Upper lobe of left lung (tissue), 4 donors: ENCODE results near the gene TNFAIP8.

Experiments used
- CTCF ChIP-seq, 6 experiments: fragments of 450-650 bp in 4 of 6; fragments of 200-600 bp in 2 of 6; sonication (generic) in 2 of 6; IDR thresholded peaks; one replicate each; pipeline ENCODE4 v1.5.1; 2016 to 2019; ENCODE audit warnings: antibody characterized with exemption in 6 of 6
- POLR2A ChIP-seq, 4 donors: fragments of 450-650 bp; IDR thresholded peaks; one replicate each; pipeline ENCODE4 v1.5.1; 2016 to 2017; ENCODE audit warnings: antibody characterized with exemption in 4 of 4, mild to moderate bottlenecking in 2 of 4

- peak in 1 of 6 experiments; percentile 5 for TF ChIP-seq CTCF (IDR thresholded peaks at IDR 0.05)
- TF ChIP-seq POLR2A (IDR thresholded peaks at IDR 0.05): no peak
Measured at GRCh38 chr5:119418606-119419100, 62.8 kb downstream of the TNFAIP8 start.
